ENCODE results near the gene OMD.
"Not testable (repeated sequence)": the region's sequence is repeated elsewhere in the genome, so short reads cannot be mapped to it uniquely, and the experiment has no call there.

The OMD gene

GRCh38 chr9:92424340-92424739 lies at the start of gene OMD:
Gene OMD (minus strand): TSS chr9:92424471. CDS start chr9:92417558, 6,913 bp downstream.
- DNase-seq = no peak

- no peak for DNase-seq
These were observed 43.9 kb upstream of the OMD start for GRCh38 chr9:92468206-92468605.

GRCh38 chr9:92467511-92467910 lies 43.2 kb upstream of the OMD start:
- no peak for DNase-seq

- DNase-seq = no peak
These were observed 42.8 kb upstream of the OMD start for GRCh38 chr9:92467041-92467440.

GRCh38 chr9:92463984-92464383 lies 39.7 kb upstream of the OMD start:
- no peak for DNase-seq

- no peak for DNase-seq
These were observed 39.1 kb upstream of the OMD start for GRCh38 chr9:92463387-92463786.

GRCh38 chr9:92457576-92457975 lies 33.3 kb upstream of the OMD start:
- no peak for DNase-seq

- no peak for DNase-seq
These were observed 30.9 kb upstream of the OMD start for GRCh38 chr9:92455217-92455616.

- DNase-seq = no peak
These were observed 22.3 kb upstream of the OMD start for GRCh38 chr9:92446536-92446935.

- no peak for DNase-seq
These were observed 20.6 kb upstream of the OMD start for GRCh38 chr9:92444841-92445240.

GRCh38 chr9:92440751-92441046 lies 16.4 kb upstream of the OMD start:
- DNase-seq = no peak

- no peak for DNase-seq
These were observed 15.9 kb upstream of the OMD start for GRCh38 chr9:92439921-92440750.

GRCh38 chr9:92438900-92439526 lies 14.7 kb upstream of the OMD start:
- DNase-seq = no peak

- DNase-seq = no peak
These were observed 11.0 kb upstream of the OMD start for GRCh38 chr9:92435263-92435662.

- DNase-seq = no peak
These were observed 8.8 kb upstream of the OMD start for GRCh38 chr9:92432972-92433548.

GRCh38 chr9:92432350-92432749 lies 8.1 kb upstream of the OMD start:
- DNase-seq = no peak

- no peak for DNase-seq
These were observed 5.6 kb upstream of the OMD start for GRCh38 chr9:92429836-92430235.

- DNase-seq = no peak
These were observed 2.4 kb upstream of the OMD start for GRCh38 chr9:92426501-92427145.

- no peak for DNase-seq
These were observed 1.2 kb upstream of the OMD start for GRCh38 chr9:92425474-92425873.

- no peak for DNase-seq
These were observed 659 bp downstream of the OMD start for GRCh38 chr9:92423612-92424011.

- no peak for DNase-seq
These were observed 1.5 kb downstream of the OMD start for GRCh38 chr9:92422611-92423338.

GRCh38 chr9:92414566-92414965 lies 9.7 kb downstream of the OMD start:
- DNase-seq = no peak

GRCh38 chr9:92411157-92411556 lies 13.1 kb downstream of the OMD start:
- not testable (repeated sequence) for DNase-seq

Measured in RPMI8226 (cell line).